GM19463 (cell line): ENCODE measurements around the gene SYNE2.
"Not testable (repeated sequence)": the region's sequence is repeated elsewhere in the genome, so short reads cannot be mapped to it uniquely, and the experiment has no call there.

ENCODE experiments used
- ATAC-seq: cut with Tn5 transposase; IDR thresholded peaks from one replicate; pipeline ENCODE4 v1.9.1; 2021; ENCODE audit warnings: mild to moderate bottlenecking, moderate library complexity; ENCODE audit not compliant: unreplicated experiment

Gene SYNE2, protein sequence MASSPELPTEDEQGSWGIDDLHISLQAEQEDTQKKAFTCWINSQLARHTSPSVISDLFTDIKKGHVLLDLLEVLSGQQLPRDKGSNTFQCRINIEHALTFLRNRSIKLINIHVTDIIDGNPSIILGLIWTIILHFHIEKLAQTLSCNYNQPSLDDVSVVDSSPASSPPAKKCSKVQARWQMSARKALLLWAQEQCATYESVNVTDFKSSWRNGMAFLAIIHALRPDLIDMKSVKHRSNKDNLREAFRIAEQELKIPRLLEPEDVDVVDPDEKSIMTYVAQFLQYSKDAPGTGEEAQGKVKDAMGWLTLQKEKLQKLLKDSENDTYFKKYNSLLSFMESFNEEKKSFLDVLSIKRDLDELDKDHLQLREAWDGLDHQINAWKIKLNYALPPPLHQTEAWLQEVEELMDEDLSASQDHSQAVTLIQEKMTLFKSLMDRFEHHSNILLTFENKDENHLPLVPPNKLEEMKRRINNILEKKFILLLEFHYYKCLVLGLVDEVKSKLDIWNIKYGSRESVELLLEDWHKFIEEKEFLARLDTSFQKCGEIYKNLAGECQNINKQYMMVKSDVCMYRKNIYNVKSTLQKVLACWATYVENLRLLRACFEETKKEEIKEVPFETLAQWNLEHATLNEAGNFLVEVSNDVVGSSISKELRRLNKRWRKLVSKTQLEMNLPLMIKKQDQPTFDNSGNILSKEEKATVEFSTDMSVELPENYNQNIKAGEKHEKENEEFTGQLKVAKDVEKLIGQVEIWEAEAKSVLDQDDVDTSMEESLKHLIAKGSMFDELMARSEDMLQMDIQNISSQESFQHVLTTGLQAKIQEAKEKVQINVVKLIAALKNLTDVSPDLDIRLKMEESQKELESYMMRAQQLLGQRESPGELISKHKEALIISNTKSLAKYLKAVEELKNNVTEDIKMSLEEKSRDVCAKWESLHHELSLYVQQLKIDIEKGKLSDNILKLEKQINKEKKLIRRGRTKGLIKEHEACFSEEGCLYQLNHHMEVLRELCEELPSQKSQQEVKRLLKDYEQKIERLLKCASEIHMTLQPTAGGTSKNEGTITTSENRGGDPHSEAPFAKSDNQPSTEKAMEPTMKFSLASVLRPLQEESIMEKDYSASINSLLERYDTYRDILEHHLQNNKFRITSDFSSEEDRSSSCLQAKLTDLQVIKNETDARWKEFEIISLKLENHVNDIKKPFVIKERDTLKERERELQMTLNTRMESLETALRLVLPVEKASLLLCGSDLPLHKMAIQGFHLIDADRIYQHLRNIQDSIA (N-terminal part only)

DNA sequence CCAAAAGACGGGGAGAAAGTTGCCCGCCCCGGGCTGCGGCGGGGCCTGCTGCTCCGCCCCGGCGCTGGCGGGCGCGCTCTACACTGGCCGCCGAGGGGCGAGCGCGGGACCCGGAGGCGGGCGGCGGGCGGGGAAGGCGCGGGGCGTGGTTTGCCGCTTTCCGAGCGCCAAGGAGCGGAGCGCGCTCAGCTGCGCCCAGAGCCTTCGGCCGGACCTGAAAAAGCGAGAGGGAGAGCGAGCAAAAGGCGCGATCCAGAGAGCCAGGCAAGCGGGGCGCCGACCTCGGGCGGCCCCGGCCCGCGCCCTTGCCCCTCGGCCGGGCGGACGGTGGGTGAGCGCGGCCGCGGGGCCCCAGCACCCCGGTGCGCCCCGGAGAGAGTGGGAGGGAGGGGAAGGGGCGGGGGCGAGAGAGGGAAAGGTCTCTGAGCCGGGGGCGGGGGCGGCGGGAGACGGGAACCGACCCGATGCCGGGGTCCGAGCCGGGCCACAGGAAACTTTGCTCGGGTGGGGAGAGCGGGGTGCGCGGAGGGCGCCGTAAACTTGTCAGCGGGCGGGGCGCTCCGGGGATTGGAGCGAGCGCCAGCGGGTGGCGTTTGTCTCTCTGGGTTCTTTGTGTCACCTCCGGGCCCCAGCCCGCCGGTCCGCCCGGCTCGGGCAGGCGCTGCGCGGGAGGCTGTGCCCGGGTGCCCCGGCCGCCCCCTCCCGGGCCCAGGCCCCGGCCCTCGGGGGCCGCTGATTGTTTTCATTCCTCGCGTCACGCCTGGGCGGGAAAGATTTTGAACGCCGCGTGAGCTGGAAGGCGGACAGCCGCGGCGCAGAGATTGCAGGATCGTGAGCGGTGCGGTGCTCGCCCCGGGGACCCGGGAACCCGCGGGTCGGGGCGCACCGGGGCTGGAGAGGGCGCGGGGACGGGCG lies at the start of gene SYNE2:
SYNE2 (plus strand) TSS at position 188 of the 915 bp plus-strand sequence. CDS start 56,145 bp downstream, outside the sequence.
- peak; percentile 89 for ATAC-seq

DNA sequence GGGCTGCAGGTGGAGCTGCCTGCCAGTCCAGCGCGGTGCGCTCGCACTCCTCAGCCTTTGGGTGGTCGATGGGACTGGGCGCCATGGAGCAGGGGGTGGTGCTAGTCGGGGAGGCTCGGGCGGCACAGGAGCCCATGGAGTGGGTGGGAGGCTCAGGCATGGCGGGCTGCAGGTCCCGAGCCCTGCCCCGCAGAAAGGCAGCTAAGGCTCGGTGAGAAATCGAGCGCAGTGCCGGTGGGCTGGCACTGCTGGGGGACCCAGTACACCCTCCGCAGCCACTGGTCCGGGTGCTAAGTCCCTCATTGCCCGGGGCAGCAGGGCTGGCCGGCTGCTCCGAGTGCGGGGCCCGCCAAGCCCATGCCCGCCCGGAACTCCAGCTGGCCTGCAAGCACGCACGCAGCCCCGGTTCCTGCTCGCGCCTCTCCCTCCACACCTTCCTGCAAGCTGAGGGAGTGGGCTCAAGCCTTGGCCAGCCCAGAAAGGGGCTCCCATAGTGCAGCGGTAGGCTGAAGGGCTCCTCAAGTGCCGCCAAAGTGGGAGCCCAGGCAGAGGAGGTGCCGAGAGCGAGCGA lies 49.5 kb upstream of the SYNE2 start:
- ATAC-seq = not testable (repeated sequence)

DNA sequence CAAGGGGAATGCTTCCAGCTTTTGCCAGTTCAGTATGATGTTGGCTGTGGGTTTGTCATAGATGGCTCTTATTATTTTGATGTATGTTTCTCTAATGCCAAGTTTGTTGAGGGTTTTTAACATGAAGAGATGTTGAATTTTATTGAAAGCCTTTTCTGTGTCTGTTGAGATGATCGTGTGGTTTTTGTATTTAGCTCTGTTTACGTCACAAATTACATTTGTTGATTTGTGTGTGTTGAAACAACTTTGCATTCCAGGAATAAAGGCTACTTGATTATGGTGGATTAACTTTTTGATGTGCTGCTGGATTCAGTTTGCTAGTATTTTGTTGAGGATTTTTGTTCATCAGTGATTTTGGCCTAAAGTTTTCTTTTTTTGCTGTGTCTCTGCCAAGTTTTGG lies 46.7 kb upstream of the SYNE2 start:
- not testable (repeated sequence) for ATAC-seq

DNA sequence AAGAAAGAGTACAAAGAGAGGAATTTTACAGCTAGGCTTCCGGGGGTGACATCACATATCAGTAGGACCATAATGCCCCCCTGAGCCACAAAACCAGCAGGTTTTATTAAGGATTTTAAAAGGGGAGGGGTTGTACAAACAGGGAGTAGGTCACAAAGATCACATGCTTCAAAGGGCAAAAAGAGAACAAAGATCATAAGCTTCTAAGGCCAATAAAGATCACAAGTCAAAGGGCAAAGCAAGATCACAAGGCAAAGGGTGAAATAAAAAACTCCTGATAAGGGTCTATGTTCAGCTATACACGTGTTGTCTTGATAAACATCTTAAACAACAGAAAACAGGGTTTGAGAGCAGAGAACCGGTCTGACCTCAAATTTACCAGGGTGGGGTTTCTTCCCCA lies 41.1 kb upstream of the SYNE2 start:
- not testable (repeated sequence) for ATAC-seq

DNA sequence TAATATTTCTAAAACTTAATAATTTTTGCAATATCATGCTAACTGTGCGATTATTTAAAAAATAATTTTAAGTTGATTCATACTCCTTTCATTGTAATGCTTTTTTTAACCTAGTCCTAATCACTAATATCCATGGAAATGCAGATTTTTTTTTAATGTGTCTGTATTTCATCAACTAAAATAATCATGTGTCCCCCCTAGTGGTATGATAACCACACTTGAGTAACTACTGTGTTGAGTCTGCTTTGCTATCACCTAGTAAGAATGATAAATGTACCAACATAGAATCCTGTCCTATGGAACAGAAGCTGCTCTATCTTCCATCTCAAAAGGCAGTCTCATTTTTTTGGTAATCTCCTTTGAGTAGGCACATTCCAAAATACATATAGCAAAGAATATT lies 19.1 kb upstream of the SYNE2 start:
- no peak for ATAC-seq

DNA sequence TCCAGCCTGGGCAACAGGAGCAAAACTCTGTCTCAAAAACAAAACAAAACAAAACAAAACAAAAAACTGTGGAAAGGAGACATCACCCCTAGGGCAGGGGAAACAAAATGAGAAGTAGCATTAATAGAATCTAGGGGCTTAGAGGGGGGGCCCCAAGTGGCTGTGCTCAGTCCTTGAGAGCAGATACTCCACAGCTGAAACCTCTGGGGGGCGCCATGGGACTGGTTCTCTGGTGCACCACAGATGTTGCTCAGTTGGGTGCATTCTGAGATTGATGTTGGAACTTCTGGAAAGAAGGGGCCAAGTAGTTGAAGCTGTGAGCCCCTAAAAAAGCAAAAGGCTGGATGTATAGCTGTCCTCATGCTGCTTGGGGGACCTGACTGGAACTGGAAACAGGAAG lies 11.8 kb upstream of the SYNE2 start:
- no peak for ATAC-seq

DNA sequence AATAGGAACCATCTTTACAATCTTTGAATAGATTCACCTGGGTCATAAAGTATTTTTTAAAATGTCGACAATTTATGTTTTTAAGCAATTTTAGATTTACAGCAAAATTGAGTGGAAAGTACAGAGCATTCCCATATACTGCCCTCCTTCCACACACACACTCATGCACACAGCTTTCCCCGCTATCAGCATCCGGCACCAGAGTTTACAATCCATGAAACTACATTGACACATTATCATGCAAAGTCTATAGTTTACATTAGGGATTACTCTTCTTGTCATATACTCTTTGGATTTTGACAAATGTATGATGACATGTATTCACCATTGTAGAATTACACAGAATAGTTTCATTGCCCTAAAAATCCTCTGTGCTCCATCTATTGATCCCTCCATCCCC lies 9.0 kb upstream of the SYNE2 start:
- ATAC-seq = no peak

DNA sequence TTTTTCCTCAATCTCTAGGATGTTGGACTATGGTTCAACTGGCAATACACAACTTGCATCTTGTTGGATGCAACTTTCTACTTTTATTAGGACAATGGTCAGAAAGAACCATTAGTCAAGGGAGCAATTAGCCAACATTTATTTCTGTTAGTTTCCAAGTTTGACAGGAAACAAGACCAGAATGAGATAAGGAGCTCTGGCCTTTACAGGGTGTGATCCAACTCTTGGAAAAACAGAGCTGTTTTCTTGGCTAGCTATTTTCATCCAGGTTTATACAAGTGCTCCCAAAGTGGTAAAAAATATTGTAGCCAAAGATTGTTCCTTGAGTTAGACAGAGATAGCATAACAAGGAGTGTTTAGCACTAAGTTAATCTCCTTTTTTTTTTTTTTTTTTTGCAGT lies 3.9 kb upstream of the SYNE2 start:
- ATAC-seq = no peak

DNA sequence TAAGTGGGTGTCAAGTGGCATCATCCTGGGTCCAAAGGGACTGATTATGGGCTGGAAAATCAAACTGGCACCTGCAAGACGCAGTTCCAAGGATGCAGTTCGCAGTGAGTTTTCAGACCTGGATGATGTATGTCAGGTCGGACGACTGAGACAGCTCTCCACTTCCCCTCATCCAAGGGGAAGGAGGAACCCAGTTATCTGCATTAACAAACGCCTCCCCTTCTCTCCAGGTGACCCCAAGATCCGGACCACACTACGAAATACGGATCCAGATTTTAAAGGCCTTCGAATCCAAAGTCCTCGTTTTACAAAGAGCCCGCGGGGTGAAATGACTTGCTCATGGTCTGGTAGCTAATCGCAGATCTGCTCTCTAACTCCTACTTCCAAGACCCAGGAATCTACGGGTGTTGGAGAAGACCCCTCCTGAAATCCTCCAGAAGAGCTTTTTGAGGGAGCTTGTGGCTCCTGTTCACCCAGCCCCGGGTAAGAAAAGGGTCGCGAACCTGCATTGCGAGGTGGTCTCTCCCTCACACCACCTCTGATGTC lies 460 bp upstream of the SYNE2 start:
- ATAC-seq = no peak

DNA sequence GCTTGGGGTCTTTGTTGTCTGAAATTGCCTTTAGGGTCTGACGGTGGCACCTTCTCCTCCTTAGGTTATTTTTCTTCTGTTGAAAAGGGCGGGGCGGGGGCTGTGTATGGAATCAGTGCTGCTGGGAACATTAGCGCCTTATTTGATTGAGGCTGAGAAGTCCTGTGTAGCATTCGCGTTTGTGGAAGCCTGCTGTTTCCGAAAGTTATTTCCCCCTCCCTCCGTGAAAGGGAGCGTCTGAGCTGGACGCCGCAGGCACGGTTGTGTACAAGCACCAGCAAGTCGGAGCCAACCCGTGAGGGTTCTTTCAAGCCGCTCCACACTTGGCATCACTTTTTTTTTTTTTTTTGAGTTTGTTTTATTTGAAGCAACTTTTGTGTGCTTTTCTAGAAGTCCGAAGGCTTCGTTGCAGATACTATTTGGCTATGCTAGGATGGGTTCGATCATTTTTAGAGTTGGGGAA lies 1.1 kb downstream of the SYNE2 start:
- ATAC-seq = peak; percentile 30

DNA sequence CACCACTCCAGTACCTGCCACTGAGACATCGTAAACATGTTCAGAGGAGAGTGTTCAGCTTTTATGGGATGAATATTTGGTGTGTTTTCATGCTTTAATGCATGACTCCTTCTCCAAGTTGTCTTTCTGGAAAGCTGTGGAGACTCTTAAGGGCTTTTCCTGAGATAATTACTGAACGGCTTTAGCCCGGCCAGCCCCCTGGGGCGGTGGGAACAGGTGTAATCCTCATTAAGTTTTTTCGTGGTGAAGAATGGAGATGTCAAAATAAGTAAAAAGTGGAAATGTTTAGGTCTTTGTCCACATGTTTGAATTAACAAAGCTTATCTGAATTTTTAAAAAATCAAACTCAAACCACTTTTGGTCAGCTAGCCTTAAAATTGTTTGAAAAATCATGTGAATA lies 1.5 kb downstream of the SYNE2 start:
- ATAC-seq = no peak

DNA sequence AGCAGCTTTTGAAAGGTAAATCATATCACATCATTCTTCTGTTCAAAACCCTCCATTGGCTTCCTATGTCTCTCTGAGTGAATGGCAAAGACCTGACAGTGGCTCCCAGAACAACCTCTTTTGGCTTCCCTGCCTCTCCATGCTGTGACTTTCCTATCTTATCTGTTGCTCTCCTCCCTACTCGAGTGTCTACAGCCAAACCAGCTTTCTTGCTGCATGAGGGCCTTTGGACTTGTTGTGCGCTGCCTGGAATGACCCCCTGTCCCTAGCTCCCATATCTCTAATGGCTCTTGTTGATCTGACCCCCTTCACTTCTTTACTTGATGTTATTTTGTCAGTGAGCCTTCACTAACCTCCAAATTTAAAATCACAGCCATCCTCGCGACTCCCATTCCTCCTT lies 2.5 kb downstream of the SYNE2 start:
- no peak for ATAC-seq

DNA sequence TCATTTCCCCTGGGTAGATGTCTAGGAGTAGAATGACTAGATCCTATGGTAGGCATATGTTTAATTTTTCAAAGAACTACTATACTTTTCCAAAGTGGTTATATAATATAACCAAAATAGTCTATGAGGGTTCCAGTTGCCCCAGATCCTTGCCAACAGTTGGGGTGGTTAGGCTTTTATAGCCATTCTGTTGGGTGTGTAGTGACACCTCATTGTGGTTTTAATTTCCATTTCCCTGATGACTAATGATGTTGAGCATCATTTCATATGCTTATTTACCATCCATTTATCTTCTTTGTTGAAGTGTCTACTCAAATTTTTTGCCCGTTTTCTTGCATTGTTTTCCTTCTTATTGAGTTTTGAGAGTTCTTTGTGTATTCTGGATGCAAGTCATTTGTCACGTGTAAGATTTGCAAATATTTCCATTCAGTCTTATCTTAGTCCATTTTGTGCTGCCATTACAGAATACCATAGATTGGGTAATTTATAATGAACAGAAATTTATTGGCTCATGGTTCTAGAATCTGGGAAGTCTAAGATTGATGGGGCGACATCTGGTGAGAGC lies 4.7 kb downstream of the SYNE2 start:
- ATAC-seq = no peak

DNA sequence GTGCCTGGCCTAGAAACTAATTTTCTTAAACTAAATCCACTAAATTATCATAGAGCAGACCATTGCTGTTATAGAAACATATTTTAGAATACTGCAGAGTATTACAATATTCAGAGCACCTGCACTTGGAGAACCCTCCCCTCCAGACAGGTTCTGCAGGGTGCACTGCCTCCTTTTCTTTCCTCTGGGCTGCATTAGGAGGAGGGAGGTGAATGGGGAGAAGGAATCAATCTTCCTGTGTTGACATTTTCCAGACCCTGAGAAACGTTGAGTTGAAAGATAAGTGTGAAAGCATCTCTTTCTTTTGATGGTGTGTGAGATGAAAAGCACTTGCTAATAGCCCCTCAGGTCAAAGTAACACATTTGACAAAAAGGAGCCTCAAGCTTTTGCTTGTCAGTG lies 7.3 kb downstream of the SYNE2 start:
- no peak for ATAC-seq

DNA sequence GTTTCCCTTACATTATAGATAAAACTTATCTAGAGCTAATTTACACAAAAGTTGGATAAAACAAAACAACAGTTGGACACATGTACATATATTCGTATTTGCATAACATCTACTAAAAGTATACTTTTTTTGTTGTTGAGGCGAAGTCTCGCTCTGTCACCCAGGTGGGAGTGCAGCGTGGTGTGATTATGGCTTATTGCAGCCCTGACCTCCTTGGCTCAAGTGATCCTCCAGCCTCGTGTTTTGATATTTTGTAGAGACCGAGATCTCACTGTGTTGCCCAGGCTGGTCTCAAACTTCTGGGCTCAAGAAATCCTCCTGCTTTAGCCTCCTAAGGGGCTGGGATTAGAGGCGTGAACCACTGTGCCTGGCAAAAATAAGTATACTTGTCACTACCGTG lies 9.4 kb downstream of the SYNE2 start:
- ATAC-seq = no peak

DNA sequence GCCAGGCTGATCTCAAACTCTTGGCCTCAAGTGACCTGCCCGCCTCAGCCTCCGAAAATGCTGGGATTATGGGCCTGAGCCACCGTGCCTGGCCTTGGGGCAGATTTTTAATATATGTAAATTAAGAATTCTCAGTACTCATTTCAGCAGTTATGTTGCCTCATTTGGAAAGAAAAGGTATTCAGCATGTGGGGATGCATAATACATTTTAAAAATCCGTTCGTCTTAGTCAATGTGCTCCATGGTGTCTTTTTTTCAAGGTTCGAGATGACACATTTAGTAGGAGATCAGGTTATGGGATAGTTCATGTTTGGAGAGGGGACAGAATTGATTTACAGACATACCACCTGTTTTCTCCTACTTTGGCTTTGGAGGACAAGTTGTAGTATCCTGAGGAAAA lies 10.2 kb downstream of the SYNE2 start:
- ATAC-seq = no peak

DNA sequence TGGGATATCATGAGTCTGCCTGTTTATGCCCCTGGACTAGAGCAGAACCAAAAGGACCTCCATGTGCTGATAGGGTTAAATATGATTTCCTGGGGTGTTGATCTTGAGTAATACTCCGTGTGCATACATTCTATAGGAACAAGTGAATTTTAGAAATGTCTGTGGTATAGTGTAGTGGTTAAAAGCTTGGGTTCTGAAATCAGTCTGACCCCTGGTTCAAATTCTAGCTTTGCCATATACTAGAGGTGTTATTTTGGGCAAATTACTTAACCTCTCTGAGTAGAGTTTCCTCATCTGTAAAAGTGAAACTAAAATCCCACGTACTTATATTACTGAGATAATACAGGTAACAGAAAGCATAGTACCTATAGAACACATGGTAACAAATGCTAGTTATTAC lies 12.0 kb downstream of the SYNE2 start:
- ATAC-seq = peak; percentile 37

DNA sequence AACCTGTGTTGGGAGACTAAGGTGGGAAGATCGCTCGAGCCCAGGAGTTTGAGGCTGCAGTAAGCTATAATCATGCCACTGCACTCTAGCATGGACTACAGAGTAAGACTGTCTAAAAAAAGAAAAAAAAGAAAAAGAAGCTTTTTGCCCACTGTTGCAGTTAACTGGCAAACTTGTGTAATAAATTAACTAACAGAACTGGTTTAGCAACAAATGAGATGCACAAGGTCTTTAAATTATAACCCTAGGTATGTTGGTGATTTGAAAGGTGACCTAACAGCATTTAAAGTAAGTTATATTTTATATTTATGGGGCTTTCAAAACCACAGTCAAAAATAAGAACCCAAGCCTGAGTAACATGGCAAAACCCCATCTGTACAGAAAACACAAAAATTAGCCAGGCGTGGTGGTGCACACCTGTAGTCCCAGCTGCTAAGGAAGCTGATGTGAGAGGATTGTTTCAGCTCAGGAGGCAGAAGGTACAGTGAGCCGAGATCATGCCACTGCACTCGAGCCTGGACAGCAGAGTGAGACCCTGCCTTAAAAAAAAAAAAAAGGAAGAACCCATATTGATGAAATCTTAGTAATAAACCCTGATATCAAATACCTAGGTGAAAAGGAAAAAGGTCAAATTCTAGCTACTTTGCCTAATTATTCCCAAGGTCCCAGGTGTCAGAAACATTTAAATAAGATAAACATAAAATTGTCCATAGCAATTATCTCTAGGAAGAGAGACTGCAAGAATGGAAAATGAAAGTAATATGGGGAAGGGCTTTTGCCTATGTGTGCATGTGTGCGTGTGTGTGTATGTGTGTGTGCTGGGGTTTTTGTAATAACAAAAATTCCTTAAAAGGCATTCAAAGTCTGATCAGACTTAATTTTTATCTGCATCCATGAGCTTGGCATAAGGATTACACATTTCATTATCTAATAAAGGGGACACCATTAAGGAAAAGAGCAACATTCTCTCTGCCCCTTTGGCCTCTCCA lies 15.4 kb downstream of the SYNE2 start:
- ATAC-seq = no peak
